ENCODE measurements around the gene GALR1.
"Not testable (repeated sequence)": the region's sequence is repeated elsewhere in the genome, so short reads cannot be mapped to it uniquely, and the experiment has no call there.

GALR1 gene

DNA sequence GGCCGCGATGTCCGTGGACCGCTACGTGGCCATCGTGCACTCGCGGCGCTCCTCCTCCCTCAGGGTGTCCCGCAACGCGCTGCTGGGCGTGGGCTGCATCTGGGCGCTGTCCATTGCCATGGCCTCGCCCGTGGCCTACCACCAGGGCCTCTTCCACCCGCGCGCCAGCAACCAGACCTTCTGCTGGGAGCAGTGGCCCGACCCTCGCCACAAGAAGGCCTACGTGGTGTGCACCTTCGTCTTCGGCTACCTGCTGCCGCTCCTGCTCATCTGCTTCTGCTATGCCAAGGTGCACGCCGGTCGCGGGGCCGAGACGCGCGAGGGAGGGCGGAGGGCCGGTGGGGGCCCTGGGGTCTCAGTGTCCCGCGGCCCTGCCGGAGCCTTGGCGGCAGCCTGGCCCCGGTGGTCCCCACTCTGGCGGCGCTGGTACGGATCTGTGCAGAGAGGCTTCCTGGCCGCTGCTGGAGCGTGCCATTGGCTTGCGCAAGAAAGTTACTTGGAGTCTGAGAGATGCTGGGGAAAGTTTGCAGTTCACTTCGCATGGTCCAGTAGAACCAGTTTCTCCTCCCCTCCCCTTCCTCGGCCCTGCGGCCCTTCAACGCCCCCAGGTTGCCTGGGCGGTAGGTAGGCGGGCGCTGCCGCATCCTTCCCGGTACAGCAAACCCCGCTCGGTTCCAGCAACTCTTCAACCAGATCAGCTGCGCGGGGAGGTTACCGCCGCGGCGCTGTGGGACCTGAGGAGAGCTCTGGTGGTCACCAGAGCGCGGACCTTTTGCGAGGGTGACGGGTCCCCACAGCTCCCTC is 1.5 kb downstream of the GALR1 start:
- DNase-seq (ENCODE audit: low read depth in 2 of 2): no peak

DNA sequence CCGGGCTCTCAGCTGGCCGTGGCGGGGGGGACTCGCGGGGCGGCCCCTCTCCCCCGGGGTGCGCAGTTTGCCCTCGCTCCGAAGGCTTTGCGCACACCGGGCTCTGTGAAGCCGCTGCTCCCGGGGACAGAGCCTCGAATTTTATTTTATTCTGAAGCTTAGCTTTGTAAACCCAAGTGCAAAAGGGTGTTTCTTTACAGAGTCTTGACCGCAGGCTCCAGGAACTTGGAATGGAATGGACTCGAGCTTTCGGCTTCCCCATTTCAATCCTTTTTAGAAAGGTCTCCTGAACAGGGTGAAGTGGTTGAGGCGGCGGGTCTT is 2.0 kb downstream of the GALR1 start:
- DNase-seq (ENCODE audit: low read depth in 2 of 2): no peak

DNA sequence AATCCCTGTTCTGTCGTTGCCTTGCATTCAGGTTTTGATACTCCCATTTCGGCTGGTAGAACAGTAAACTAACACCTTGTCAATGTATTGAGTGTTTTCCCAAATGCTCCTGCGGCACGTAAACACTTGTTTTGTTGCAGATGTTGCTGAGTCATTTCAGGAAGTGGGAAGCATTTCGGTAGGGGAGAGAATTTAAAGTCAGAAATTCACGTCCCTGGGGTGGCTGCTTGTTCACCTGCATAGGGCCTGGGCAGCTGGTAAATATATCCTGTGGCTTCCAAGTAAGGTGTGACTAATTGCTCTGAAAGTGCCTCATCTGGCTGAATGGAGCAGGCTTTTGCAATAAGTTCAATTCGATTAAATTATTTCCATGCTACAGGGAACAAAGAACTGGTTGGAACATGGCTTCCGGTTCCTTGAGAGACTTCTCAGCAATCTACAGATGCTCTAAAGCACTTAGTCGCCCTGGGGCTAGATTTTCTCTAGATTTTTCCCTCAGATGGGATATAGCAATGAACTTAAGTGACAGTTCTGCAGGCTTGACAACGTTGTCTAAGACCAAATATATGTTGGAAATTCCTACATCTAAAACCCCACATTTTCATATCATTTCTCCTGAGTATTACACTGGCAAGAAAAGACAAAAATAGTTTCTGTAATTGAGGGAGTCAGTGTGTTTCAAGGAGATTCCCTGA is 5.2 kb downstream of the GALR1 start:
- DNase-seq (ENCODE audit: low read depth in 2 of 2): no peak

GRCh38 chr18:77255426-77256105 is 5.9 kb downstream of the GALR1 start:
- DNase-seq (ENCODE audit: low read depth in 2 of 2): no peak

DNA sequence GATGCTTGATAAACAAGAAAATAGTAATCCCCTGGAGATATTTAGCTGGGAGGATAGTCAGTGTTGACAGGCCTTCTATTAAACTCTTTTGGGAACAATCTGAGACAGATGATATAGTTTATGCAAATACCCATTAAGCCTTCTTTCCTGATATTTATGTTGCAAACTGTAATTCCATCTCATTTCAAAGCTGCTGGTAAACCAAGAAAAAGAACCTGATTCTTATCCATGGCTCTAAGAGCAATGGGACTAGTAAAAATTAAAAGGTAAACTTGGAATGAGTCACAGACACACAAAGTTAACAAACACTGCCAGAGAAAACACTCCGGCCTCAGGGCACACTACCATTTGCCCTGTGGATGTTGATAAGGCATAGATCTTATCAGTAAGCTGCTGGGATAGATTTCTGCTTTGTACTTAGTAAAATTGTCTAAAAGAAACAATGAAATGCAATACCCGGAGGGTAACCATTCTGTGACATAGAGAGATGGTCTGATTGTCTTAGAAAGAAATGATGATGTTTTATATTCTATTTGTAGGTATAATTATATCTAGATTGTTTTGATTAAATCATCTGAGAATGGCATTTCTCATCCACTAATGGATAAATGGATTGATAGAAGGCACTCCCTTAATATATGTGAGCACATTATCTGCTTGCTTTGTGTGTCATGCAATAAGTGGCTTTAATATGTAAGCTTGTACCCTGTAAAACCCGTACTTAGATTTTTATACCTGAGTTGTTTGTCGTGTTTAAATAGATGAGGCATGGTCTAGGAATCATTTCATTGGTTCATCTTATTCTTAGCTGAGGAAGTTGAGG is 13.2 kb downstream of the GALR1 start:
- DNase-seq (ENCODE audit: low read depth in 2 of 2): no peak

DNA sequence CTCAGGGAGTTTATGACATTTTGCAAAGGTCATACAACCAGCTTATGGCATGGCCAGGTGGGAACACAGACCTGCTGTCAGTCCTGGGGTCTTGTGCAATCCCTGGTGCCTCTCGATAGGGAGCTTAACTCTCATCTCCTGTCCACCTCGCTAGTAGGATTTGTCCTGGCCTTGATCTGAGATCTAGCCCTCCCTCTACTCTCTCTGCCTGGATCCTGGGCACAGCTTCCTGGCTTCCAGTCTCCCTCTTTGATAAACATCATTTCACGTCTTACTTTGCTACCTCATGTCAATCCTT is 13.8 kb downstream of the GALR1 start:
- DNase-seq (ENCODE audit: low read depth in 2 of 2): no peak

- no peak for DNase-seq (ENCODE audit: low read depth in 2 of 2)
Measured at GRCh38 chr18:77267969-77268368, 18.3 kb downstream of the GALR1 start.

- no peak for DNase-seq (ENCODE audit: low read depth in 2 of 2)
Measured at GRCh38 chr18:77268456-77268855, 18.8 kb downstream of the GALR1 start.

DNA sequence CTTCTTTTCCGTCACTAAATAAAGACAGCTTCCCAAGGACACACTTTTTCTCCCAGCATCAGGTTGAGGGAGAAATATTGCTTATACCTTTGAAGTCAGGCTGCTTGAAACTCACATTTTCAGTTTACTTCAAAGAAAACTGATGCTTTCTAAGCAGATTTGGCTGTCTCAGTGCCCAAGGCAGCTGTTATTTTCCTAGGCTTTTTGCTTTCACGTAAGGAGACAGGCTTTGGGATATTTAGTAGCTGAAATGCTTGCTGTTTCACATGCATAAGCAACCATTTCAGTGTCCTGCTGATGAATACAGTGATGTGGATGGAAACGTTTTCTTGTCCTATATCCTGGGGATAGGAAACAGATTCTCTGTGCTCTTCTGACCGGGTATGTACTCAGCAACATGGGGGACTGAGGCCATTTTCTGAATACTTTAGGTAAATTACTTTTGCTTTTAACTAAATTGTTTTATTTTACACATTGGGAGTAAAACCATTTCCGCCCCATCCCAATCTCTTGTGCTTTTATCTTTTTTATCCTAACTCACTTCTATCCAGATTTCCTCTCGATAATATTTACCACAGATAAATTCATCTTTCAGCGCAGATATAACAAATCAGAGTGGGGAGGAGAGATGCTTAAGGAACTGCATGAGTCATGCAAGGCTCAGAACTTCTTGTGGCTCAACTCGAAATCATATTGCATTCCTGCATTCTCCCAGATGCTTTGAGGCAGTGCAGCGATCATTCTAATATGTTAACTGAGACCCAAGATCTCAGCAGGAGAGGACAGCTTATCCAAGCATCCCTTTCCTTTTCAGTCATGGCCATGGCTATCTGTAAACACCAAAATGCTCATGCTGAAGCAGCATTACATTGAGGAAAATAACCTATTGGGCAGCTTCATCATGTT is 22.2 kb downstream of the GALR1 start:
- no peak for DNase-seq (ENCODE audit: low read depth in 2 of 2)

GRCh38 chr18:77290841-77291240 is 41.2 kb downstream of the GALR1 start:
- DNase-seq (ENCODE audit: low read depth in 2 of 2): not testable (repeated sequence)

- no peak for DNase-seq (ENCODE audit: low read depth in 2 of 2)
Measured at GRCh38 chr18:77298172-77298571, 48.5 kb downstream of the GALR1 start.

DNA sequence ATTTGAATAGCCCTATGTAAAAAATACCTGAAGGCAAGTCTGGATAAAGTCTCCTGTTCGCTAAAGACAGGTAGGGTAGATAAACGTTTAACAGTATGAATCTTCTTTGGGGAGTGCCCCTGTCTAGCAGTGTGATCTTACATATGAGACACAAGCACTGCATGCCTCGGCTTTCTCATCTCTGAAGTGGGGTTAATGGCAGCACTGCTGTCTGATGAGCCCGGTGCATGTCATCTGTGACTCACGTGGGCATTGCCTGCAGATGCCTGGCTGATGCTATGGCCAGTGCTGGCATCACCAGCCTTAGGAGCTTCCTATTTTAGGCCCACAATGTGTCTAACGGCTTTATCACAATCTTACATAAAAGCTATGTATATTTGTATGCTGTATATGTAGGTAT is 50.1 kb downstream of the GALR1 start:
- no peak for DNase-seq (ENCODE audit: low read depth in 2 of 2)

DNA sequence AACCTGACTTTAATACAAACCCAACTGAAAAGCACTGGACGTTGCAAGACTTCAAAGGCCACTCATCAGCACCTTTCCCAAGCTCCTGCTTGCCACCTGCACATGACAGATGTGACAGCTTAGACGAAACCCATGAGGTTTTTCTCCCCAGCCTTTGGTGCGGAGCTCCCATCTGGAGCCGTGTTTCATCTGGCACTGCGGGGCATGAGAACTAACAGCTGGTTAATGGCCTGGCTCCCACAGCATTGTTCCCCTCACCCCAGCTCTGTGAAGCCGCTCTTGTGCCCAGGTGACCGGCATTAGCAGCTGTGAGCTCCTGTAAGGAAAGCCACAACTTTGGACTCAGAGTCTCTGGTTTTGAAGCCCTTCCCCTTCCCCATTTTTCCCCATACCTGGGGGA is 50.9 kb downstream of the GALR1 start:
- no peak for DNase-seq (ENCODE audit: low read depth in 2 of 2)

- DNase-seq (ENCODE audit: low read depth in 2 of 2): no peak
Measured at GRCh38 chr18:77304268-77304667, 54.6 kb downstream of the GALR1 start.

GRCh38 chr18:77305676-77306075 is 56.0 kb downstream of the GALR1 start:
- DNase-seq (ENCODE audit: low read depth in 2 of 2): no peak

GRCh38 chr18:77308216-77308615 is 58.6 kb downstream of the GALR1 start:
- no peak for DNase-seq (ENCODE audit: low read depth in 2 of 2)

DNA sequence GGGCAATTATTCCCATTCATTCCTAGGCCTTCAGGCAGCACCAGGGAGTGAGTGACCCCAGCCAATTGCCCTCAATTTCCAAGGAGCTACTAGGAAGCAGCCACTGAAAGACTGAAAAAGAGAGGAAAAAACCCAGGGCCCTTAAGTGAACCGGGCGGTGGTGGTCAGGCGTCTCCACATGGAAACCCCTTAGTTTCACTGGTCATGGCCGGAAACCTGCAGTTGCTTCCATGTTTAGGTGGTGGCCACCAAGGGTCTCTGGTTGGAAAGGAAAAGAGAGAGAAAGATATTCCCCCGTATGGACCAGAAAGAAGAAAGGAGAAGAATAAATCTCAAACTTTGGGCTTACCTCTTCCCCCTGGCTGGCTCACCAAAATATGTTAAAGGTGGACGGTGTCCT is 64.9 kb downstream of the GALR1 start:
- DNase-seq (ENCODE audit: low read depth in 2 of 2): no peak

- DNase-seq (ENCODE audit: low read depth in 2 of 2): no peak
Measured at GRCh38 chr18:77314952-77315351, 65.3 kb downstream of the GALR1 start.

- DNase-seq (ENCODE audit: low read depth in 2 of 2): no peak
Measured at GRCh38 chr18:77316008-77316407, 66.4 kb downstream of the GALR1 start.

GRCh38 chr18:77316641-77317040 is 67.0 kb downstream of the GALR1 start:
- DNase-seq (ENCODE audit: low read depth in 2 of 2): no peak

DNA sequence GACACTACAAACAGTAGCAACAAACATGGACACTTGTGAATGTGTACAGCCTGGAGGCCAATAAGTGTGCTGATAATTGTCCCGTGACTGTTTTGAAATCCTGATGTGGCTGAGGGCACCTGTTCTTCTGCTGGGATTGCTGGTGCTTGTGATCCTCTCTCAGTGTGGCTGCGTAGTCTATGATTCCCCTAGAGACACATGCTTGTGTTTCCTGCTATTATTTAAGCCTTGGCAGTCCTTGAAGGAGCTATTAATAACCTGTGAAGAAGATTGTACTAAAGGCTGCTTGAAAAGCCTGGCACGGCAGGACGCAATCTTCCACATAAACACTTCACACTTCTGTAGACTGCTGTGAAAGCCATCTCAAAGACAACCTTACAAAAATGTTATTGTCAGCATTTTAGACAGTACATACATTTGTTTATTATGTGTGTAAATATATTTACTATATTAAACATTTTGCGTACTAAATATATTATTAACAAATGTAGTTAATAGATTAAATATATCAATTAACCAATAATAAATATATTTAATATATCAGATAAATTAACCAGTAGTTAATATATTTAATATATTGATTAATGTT is 71.4 kb downstream of the GALR1 start:
- DNase-seq (ENCODE audit: low read depth in 2 of 2): no peak

Data from stimulated activated CD4-positive, alpha-beta T cell treated with anti-CD3 and anti-CD28 coated beads, Interleukin-4, amount 100 ng/mL, for 48 hours (primary cell).